ENCODE measurements around the gene ELN. TPM values are rescaled to one million over a fixed set of nuclear protein-coding genes. Genes with fewer than 3 reads are reported as not detected.
A peak's percentile ranks its signal among the peaks of the same experiment; 100 is the strongest.

The ELN gene
- polyA plus RNA-seq, 1 donor (not counting 4 experiments of a cell fraction or from before 2014, with no cell fraction given), result not detected

DNA sequence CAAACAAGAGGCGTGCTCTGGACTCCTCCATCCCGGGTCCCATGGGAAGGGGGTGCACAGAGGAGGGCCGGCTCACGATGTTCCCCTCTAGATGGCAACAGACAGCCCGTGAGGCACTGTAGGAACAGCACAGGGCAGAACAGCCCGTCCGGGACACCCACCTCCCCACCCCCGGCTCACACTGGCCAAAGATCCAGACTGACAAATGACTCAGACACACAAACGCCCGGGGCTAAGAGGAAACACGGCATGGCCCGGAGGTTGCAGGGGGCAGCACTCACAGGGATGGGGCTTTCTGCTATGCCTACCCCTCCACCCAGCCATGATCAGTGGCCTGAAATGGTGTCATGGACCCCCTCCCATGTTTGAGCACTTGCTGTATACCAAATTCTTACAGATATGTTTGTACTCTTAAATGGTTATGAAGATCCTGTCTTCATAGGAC lies 4.9 kb upstream of the ELN start:
- no peak overlapping the region for H3K9ac ChIP-seq (ENCODE audit: control insufficient read depth, extremely low read depth, insufficient read depth, low read length)

GRCh38 chr7:74023786-74024185 lies 4.2 kb upstream of the ELN start:
- no peaks in the 10 kb centered on the region for H3K9me3 ChIP-seq (ENCODE audit: control insufficient read depth, low read depth, low read length)
- no peak for TF ChIP-seq EZH2 (IDR thresholded peaks at IDR 0.05; ENCODE audit: low read length)
- TF ChIP-seq, protein P1, sequence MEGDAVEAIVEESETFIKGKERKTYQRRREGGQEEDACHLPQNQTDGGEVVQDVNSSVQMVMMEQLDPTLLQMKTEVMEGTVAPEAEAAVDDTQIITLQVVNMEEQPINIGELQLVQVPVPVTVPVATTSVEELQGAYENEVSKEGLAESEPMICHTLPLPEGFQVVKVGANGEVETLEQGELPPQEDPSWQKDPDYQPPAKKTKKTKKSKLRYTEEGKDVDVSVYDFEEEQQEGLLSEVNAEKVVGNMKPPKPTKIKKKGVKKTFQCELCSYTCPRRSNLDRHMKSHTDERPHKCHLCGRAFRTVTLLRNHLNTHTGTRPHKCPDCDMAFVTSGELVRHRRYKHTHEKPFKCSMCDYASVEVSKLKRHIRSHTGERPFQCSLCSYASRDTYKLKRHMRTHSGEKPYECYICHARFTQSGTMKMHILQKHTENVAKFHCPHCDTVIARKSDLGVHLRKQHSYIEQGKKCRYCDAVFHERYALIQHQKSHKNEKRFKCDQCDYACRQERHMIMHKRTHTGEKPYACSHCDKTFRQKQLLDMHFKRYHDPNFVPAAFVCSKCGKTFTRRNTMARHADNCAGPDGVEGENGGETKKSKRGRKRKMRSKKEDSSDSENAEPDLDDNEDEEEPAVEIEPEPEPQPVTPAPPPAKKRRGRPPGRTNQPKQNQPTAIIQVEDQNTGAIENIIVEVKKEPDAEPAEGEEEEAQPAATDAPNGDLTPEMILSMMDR (optimal IDR thresholded peaks at IDR 0.05 in 1 of 3, IDR thresholded peaks at IDR 0.05 in 1 of 3, conservative IDR thresholded peaks at IDR 0.05 in 1 of 3; ENCODE audit: extremely low read depth in 1 of 3, insufficient read depth in 2 of 3, low read length in 3 of 3), result no peak
- H3K36me3 ChIP-seq (ENCODE audit: control insufficient read depth in 2 of 2, extremely low read depth in 1 of 2, insufficient read depth in 2 of 2, low read length in 2 of 2), result no peaks in the 10 kb centered on the region
- dilution Hi-C loops (cut with MboI; ENCODE audit: extremely low pct_ligation_motif_present, low sequenced_read_pairs), result no loop called here
- H3K27ac ChIP-seq (ENCODE audit: control insufficient read depth, insufficient read depth, low read length), result no peak overlapping the region
- no peak for FAIRE-seq
- no peak overlapping the region for H3K9ac ChIP-seq (ENCODE audit: control insufficient read depth, extremely low read depth, insufficient read depth, low read length)
- peaks cover 65% of the 10 kb centered on the region for H3K27me3 ChIP-seq (ENCODE audit: control insufficient read depth, extremely low read depth, insufficient read depth, low read length)
- H3K4me3 ChIP-seq (ENCODE audit: control insufficient read depth in 2 of 3, extremely low read depth in 1 of 3, insufficient read depth in 2 of 3, low read depth in 1 of 3, low read length in 3 of 3), result no peak overlapping the region
- H4K20me1 ChIP-seq (ENCODE audit: control insufficient read depth, extremely low read depth, insufficient read depth, low read length), result no peaks in the 10 kb centered on the region
- H3K79me2 ChIP-seq (ENCODE audit: control insufficient read depth, insufficient read depth, low read length), result no peaks in the 10 kb centered on the region
- DNase-seq (ENCODE audit: low read depth, low spot score), result no peak
- H2AFZ ChIP-seq (ENCODE audit: control insufficient read depth, low read length), result no peak overlapping the region
- H3K9me1 ChIP-seq (ENCODE audit: control insufficient read depth, extremely low read depth, insufficient read depth, low read length), result no peaks in the 10 kb centered on the region
- peaks cover 6% of the 10 kb centered on the region for H3K4me1 ChIP-seq (ENCODE audit: control insufficient read depth, extremely low read depth, insufficient read depth, low read length)
- no peak overlapping the region for H3K4me2 ChIP-seq (ENCODE audit: control insufficient read depth, extremely low read depth, insufficient read depth, low read depth, low read length)

More for the DNA sequence above, 4.9 kb upstream of the ELN start:
- Histone ChIP-seq H3K9me1 (ENCODE audit: control insufficient read depth, extremely low read depth, insufficient read depth, low read length) (no peaks in the 10 kb centered on the region), H3K4me1 (ENCODE audit: control insufficient read depth, extremely low read depth, insufficient read depth, low read length) (peaks cover 6% of the 10 kb centered on the region), H3K4me2 (ENCODE audit: control insufficient read depth, extremely low read depth, insufficient read depth, low read depth, low read length) (peak overlapping the region; percentile 16), H3K79me2 (ENCODE audit: control insufficient read depth, insufficient read depth, low read length) (no peaks in the 10 kb centered on the region), H3K27me3 (ENCODE audit: control insufficient read depth, extremely low read depth, insufficient read depth, low read length) (peaks cover 58% of the 10 kb centered on the region), H4K20me1 (ENCODE audit: control insufficient read depth, extremely low read depth, insufficient read depth, low read length) (no peaks in the 10 kb centered on the region), H3K9me3 (ENCODE audit: control insufficient read depth, low read depth, low read length) (no peaks in the 10 kb centered on the region), H2AFZ (ENCODE audit: control insufficient read depth, low read length) (no peak overlapping the region), H3K27ac (ENCODE audit: control insufficient read depth, insufficient read depth, low read length) (no peak overlapping the region), H3K36me3 (ENCODE audit: control insufficient read depth in 2 of 2, extremely low read depth in 1 of 2, insufficient read depth in 2 of 2, low read length in 2 of 2) (no peaks in the 10 kb centered on the region), H3K4me3 (ENCODE audit: control insufficient read depth in 2 of 3, extremely low read depth in 1 of 3, insufficient read depth in 2 of 3, low read depth in 1 of 3, low read length in 3 of 3) (no peak overlapping the region)
- DNase-seq (ENCODE audit: low read depth, low spot score) (no peak), FAIRE-seq (no peak)
- dilution Hi-C loops (cut with MboI; ENCODE audit: extremely low pct_ligation_motif_present, low sequenced_read_pairs), result no loop called here
- TF ChIP-seq EZH2 (IDR thresholded peaks at IDR 0.05; ENCODE audit: low read length), result no peak
- TF ChIP-seq, protein P1 (optimal IDR thresholded peaks at IDR 0.05 in 1 of 3, IDR thresholded peaks at IDR 0.05 in 1 of 3, conservative IDR thresholded peaks at IDR 0.05 in 1 of 3; ENCODE audit: extremely low read depth in 1 of 3, insufficient read depth in 2 of 3, low read length in 3 of 3), result peak in 1 of 3 experiments; percentile 12
